K562 (cell line): ENCODE data around the gene NLGN4Y. TPM values are rescaled to one million over a fixed set of nuclear protein-coding genes. Genes with fewer than 3 reads are reported as not detected.

ENCODE experiments used
- ATAC-seq: fragments of 200-7000 bp; cut with Tn5 transposase; 3 replicates; pipeline ENCODE4 v1.9.1; 2020; ENCODE audit warnings: moderate library complexity
- BruUV-seq: library from RNA; stranded (reverse); fragments of 400-500 nt; replicated peaks from 2 replicates; lab custom pipeline; 2021; lab: Mats Ljungman, UMichigan
- CTCF ChIA-PET: fragments of 300-600 bp; formaldehyde crosslinking; extraction: SDS; loops from one replicate; lab custom pipeline; 2021; ENCODE audit warnings: low intra/inter-chr PET ratio; lab: Yijun Ruan, JAX
- POLR2A ChIA-PET: fragments of 300-600, 350-650 bp; sonication (Branson Sonifier 250); formaldehyde crosslinking; extraction: SDS; loops from one replicate; lab custom pipeline; 2021; ENCODE audit warnings: antibody characterized with exemption, inconsistent platforms; lab: Yijun Ruan, JAX
- DNase-seq, 4 experiments: peaks; one replicate each; pipeline versions ENCODE4 v3.0.0 to v3.0.0-alpha.2; 2011 to 2018; ENCODE audit warnings: low spot score in 3 of 4, mixed read lengths in 3 of 4; ENCODE audit errors: extremely low read depth in 1 of 4
- FAIRE-seq: peaks from 2 replicates; lab custom pipeline; 2011; peaks lifted over from hg19 to GRCh38; lab: Jason Lieb, UNC
- H2AFZ ChIP-seq: 2 replicates; pipeline ENCODE4 v1.6.0; 2011; ENCODE audit warnings: low read depth, low read length, control low read depth, inconsistent platforms
- H3K27ac ChIP-seq: fragments of 200-600 bp; 3 replicates; pipeline ENCODE4 v1.8.0; 2011; ENCODE audit warnings: low read depth, mild to moderate bottlenecking, control low read depth, inconsistent platforms, low read length, moderate library complexity, mixed read lengths; ENCODE audit errors: extremely low read depth
- H3K27me3 ChIP-seq, 2 experiments: fragments of 300-600 bp in 1 of 2; 2 replicates in 1 of 2; 3 replicates in 1 of 2; pipeline versions ENCODE4 v1.6.0 to v1.8.0; 2011; ENCODE audit warnings: inconsistent platforms in 2 of 2, low read length in 2 of 2, mild to moderate bottlenecking in 1 of 2, mixed read lengths in 1 of 2, moderate library complexity in 1 of 2; ENCODE audit not compliant: control insufficient read depth in 2 of 2, insufficient read depth in 2 of 2
- H3K36me3 ChIP-seq: fragments of 300-600 bp; 3 replicates; pipeline ENCODE4 v1.8.0; 2011; ENCODE audit warnings: mild to moderate bottlenecking, low read length, inconsistent platforms; ENCODE audit not compliant: control insufficient read depth, insufficient read depth
- H3K4me1 ChIP-seq, 2 experiments: fragments of 200-600 bp in 1 of 2; replicated peaks in 1 of 2; 2 replicates in 1 of 2; 3 replicates in 1 of 2; pipeline versions ENCODE4 v1.5.1 to v1.8.0; 2011; ENCODE audit warnings: inconsistent platforms in 2 of 2, low read length in 2 of 2, mild to moderate bottlenecking in 1 of 2, mixed read lengths in 1 of 2, moderate library complexity in 1 of 2; ENCODE audit not compliant: control insufficient read depth in 2 of 2, insufficient read depth in 2 of 2
- H3K4me2 ChIP-seq: 2 replicates; pipeline ENCODE4 v1.6.1; 2011; ENCODE audit warnings: low read length, control low read depth, inconsistent platforms, mixed read lengths; ENCODE audit not compliant: insufficient read depth
- H3K4me3 ChIP-seq: fragments of 200-600 bp; sonication (generic), shearing (Covaris generic); 2 replicates; pipeline ENCODE4 v1.5.1; 2016; ENCODE audit warnings: control low read depth, inconsistent platforms
- H3K79me2 ChIP-seq: fragments of 200-600 bp; 3 replicates; pipeline ENCODE4 v1.8.0; 2011; ENCODE audit warnings: low read length, inconsistent platforms; ENCODE audit not compliant: control insufficient read depth, insufficient read depth
- H3K9ac ChIP-seq, 2 experiments: 2 replicates each; pipeline versions ENCODE4 v1.6.0 to v1.6.1; 2011; ENCODE audit warnings: low read depth in 2 of 2, low read length in 2 of 2, control low read depth in 1 of 2, inconsistent platforms in 1 of 2, mild to moderate bottlenecking in 1 of 2, mixed read lengths in 1 of 2; ENCODE audit not compliant: insufficient read depth in 1 of 2
- H3K9me1 ChIP-seq: one replicate; pipeline ENCODE4 v1.6.0; 2011; ENCODE audit warnings: inconsistent platforms, mild to moderate bottlenecking, low read length, moderate library complexity; ENCODE audit not compliant: control insufficient read depth, insufficient read depth
- H3K9me3 ChIP-seq: replicated peaks from 2 replicates; pipeline ENCODE4 v1.5.1; 2011; ENCODE audit warnings: low read depth, low read length, inconsistent platforms; ENCODE audit not compliant: control insufficient read depth, insufficient read depth
- H4K20me1 ChIP-seq: replicated peaks from 2 replicates; pipeline ENCODE4 v1.6.1; 2011; ENCODE audit warnings: low read length, inconsistent platforms, mixed read lengths; ENCODE audit not compliant: control insufficient read depth, insufficient read depth
- BRF1 ChIP-seq: IDR thresholded peaks from 3 replicates; pipeline ENCODE4 v1.6.1; 2011; ENCODE audit warnings: borderline replicate concordance, mild to moderate bottlenecking; ENCODE audit not compliant: insufficient read length; ENCODE audit errors: extremely low read depth
- CHD7 ChIP-seq: fragments of 200-600 bp; sonication (generic); IDR thresholded peaks from one replicate; pipeline ENCODE4 v1.6.1; 2012; ENCODE audit warnings: mild to moderate bottlenecking, low read depth, low read length, inconsistent platforms
- ESRRB ChIP-seq: fragments of 250-450 bp; sonication (Bioruptor Pico); IDR thresholded peaks from 2 replicates; pipeline ENCODE4 v1.5.0; 2020; ENCODE audit warnings: mild to moderate bottlenecking, moderate library complexity, borderline replicate concordance
- ZBTB26 ChIP-seq: fragments of 450-650 bp; formaldehyde crosslinking; IDR thresholded peaks from 2 replicates; pipeline ENCODE4 v1.4.0; 2022; ENCODE audit warnings: missing genetic modification characterization
- ZBTB9 ChIP-seq: fragments of 450-650 bp; formaldehyde crosslinking; IDR thresholded peaks from 2 replicates; pipeline ENCODE4 v1.4.0; 2020; ENCODE audit warnings: mild to moderate bottlenecking, moderate library complexity
- ZNF584 ChIP-seq: fragments of 200-800 bp; sonication (Bioruptor generic); IDR thresholded peaks from 2 replicates; pipeline ENCODE4 v1.6.1; 2016; ENCODE audit warnings: low read depth, mild to moderate bottlenecking, missing genetic modification characterization, missing compliant biosample characterization
- whole genome bisulfite sequencing: fragments of 100-300 bp; shearing (Covaris generic); methylation state at CpG from one replicate; pipeline ENCODE4 v1.1.6; 2016; ENCODE audit warnings: low coverage, mixed read lengths; ENCODE audit not compliant: insufficient coverage; ENCODE audit errors: missing lambda C conversion rate; 5-methylcytosine and 5-hydroxymethylcytosine counted together
- in situ Hi-C: fragments of 300-500 bp; cut with MboI; formaldehyde crosslinking; loops from 4 replicates; pipeline ENCODE4 v1.15.0; 2018; ENCODE audit warnings: inconsistent platforms, mixed read lengths
- intact Hi-C: fragments of 100-400 bp; cut with micrococcal nuclease; formaldehyde crosslinking; loops from 2 replicates; pipeline ENCODE4 v1.14.2; 2022
- polyA plus RNA-seq, 8 experiments: library from polyadenylated mRNA; depleted of rRNA in 4 of 8; stranded (reverse) in 5 of 8; unstranded in 3 of 8; fragments of >200 nt; fragmentation: Nextera tagmentation in 2 of 8; fragmentation: Illumina TruSeq in 1 of 8; extraction: Ambion mirVana in 2 of 8; extraction: Trizol in 1 of 8; gene quantifications; 2 replicates each; pipeline versions ENCODE4 v1.2.1 to v1.2.3, GENCODE V29; 2011 to 2014; ENCODE audit warnings: inconsistent platforms in 1 of 8, missing spikeins in 1 of 8
- total RNA-seq, 7 experiments: library from RNA; depleted of rRNA in 6 of 7; stranded (reverse); fragments of >200 nt in 6 of 7; fragmentation: Illumina TruSeq in 2 of 7; extraction: Trizol in 2 of 7; gene quantifications; 2 replicates each; pipeline versions ENCODE4 v1.2.1 to v1.2.3, GENCODE V29; 2011 to 2021; ENCODE audit warnings: low replicate concordance in 1 of 7

Gene NLGN4Y
- total and polyA plus RNA-seq, 9 of the 15 experiments (the other 6 are each of a cell fraction or from before 2014, with no cell fraction given) = not detected

GRCh38 chrY:14618513-14618912 is 94.2 kb downstream of the NLGN4Y start:
- no TSS peak for BruUV-seq
- no peak overlapping the region for H3K9ac ChIP-seq
- no peaks in the 10 kb centered on the region for H3K79me2 ChIP-seq
- H3K9me3 ChIP-seq = no peaks in the 10 kb centered on the region
- no peaks in the 10 kb centered on the region for H3K36me3 ChIP-seq
- CTCF ChIA-PET = no interaction called here
- no peak overlapping the region for H3K4me2 ChIP-seq
- FAIRE-seq (no peak), DNase-seq (no peak), ATAC-seq (no peak)
- H3K4me1 ChIP-seq = no peaks in the 10 kb centered on the region
- POLR2A ChIA-PET = no interaction called here
- H3K27me3 ChIP-seq = no peaks in the 10 kb centered on the region
- no CpG with 5 or more reads among the region's 2 CpGs for WGBS
- H2AFZ ChIP-seq = no peak overlapping the region
- no peak overlapping the region for H3K4me3 ChIP-seq
- intact Hi-C loops = no loop called here
- H4K20me1 ChIP-seq = no peaks in the 10 kb centered on the region
- in situ Hi-C loops = no loop called here
- no peak overlapping the region for H3K27ac ChIP-seq
- no peaks in the 10 kb centered on the region for H3K9me1 ChIP-seq
- TF ChIP-seq ZBTB26 (no peak), ESRRB (CRISPR knock-in tag) (no peak), BRF1 (no peak), CHD7 (no peak), ZBTB9 (CRISPR knock-in tag) (no peak), ZNF584 (no peak)
